ENCODE data around the gene WASHC2A.

DNA sequence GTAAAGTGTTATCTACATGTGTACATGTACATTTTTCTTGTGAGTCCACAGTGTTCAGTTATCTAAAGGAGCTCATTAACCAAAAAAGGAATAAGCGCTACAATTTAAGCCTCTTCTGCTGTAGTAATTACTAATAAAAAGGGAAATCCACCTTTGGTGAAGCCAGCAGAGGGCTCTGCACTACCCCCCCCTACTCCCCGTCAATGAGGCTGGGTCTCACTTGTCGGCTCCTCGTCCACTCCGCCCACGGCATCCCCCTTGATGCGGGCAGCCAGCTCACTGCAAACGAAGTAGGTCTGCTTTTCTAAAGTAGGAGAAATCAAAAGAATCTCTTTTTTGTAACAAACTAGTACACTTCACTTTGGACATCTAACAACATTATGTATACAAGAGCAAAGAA, 4.7 kb upstream of the WASHC2A start:
- TF ChIP-seq, protein P1, sequence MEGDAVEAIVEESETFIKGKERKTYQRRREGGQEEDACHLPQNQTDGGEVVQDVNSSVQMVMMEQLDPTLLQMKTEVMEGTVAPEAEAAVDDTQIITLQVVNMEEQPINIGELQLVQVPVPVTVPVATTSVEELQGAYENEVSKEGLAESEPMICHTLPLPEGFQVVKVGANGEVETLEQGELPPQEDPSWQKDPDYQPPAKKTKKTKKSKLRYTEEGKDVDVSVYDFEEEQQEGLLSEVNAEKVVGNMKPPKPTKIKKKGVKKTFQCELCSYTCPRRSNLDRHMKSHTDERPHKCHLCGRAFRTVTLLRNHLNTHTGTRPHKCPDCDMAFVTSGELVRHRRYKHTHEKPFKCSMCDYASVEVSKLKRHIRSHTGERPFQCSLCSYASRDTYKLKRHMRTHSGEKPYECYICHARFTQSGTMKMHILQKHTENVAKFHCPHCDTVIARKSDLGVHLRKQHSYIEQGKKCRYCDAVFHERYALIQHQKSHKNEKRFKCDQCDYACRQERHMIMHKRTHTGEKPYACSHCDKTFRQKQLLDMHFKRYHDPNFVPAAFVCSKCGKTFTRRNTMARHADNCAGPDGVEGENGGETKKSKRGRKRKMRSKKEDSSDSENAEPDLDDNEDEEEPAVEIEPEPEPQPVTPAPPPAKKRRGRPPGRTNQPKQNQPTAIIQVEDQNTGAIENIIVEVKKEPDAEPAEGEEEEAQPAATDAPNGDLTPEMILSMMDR (IDR thresholded peaks at IDR 0.05), result no peak
- TF ChIP-seq POLR2A (IDR thresholded peaks at IDR 0.05), result no peak
